GM12873 (cell line): Measurements from ENCODE around the gene WAPL.

Source experiments
- TF ChIP-seq, protein P1 (sequence below): IDR thresholded peaks from 2 replicates; pipeline ENCODE4 v1.5.1; 2012; ENCODE audit warnings: low read depth, mild to moderate bottlenecking, moderate library complexity, low read length, control low read depth; ENCODE audit not compliant: insufficient read depth; ENCODE audit errors: missing control alignments

Gene WAPL

DNA sequence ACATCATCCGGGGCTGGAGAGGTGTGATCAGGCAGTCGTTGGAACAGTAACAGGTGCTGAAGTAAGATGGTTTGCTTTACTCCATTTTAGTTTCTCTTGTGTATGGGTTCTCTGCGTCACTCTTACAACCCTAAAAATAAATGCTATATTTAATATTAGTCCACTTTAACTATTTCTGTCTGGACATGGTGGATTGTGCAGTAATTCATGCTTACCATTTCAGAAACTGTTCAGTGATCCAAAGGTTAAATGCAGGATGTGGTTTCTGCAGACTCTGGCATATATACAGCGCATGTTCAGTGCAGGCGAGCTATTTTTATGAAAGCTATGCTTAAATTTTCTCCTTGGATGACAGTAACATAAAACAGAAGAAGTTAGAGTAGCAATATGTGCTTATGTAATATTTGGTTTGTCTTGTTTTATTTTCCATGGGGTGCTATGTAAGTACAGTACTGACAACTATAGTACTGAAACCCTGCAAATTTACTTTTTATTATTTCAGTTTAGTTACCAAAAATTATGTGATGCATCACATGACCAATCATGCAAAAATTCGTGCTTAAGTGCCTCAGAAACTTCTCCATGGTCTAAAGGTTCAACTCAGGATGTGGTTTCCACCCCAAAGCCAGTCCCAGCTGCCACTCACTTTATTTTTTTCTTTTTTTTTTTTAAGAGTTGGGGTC is 108.4 kb downstream of the WAPL start:
- TF ChIP-seq, protein P1, sequence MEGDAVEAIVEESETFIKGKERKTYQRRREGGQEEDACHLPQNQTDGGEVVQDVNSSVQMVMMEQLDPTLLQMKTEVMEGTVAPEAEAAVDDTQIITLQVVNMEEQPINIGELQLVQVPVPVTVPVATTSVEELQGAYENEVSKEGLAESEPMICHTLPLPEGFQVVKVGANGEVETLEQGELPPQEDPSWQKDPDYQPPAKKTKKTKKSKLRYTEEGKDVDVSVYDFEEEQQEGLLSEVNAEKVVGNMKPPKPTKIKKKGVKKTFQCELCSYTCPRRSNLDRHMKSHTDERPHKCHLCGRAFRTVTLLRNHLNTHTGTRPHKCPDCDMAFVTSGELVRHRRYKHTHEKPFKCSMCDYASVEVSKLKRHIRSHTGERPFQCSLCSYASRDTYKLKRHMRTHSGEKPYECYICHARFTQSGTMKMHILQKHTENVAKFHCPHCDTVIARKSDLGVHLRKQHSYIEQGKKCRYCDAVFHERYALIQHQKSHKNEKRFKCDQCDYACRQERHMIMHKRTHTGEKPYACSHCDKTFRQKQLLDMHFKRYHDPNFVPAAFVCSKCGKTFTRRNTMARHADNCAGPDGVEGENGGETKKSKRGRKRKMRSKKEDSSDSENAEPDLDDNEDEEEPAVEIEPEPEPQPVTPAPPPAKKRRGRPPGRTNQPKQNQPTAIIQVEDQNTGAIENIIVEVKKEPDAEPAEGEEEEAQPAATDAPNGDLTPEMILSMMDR, result no peak

DNA sequence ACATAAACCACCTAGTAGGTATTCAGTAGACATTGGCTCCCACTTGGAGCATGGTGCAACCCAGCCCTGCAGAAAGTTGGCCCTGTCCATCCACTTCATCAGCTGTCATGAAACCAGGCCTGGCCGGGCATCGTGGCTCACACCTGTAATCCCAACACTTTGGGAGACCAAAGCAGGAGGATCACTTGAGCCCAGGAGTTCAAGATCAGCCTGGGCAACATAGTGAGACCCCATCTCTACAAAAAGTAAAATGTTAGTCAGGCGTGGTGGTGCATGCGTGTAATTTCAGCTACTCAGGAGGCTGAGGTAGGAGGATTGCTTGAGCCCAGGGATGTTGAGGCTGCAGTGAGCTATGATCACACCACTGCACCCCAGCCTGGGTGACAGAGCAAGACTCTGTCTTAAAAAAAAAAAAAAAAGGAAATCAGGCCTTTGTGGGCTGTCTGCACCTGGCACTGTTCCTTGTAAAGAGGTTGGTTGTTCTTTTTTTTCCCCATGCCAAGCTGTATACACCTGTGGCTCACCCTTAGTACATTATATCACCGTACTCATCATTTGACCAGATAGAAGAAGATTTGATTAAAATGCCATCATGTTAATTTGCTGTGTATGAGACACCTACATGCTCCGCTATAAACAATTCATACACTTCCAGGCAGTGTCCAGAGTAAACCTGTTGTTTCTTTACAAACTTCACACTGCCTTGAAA is 109.6 kb downstream of the WAPL start:
- TF ChIP-seq, protein P1, result no peak

DNA sequence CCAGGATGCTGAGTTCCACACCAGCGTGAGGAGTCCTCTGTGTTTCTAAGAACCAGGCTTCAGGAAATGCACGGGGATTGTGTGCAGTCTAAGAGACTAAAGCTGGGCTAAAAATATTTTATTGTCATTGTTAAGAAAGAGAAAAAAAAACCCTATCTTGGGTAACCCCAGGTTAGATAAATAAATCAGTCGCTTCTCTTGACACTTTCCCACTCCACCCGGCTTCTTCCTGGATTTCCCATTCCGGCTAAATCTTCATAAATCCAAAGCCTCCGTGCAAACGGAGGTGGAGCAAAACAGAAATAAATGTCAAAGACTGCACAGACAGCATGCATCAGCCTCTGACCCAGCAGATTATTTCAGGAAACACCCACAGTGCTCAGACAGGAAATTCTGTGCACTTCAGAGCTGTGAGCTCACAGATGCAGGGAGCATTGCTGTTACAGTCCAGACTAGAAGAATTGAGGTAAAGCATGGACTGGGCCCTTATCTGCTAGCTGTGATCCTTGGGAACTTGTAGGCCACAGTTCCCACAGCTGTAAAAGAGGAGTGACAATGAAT is 110.2 kb downstream of the WAPL start:
- TF ChIP-seq, protein P1, result no peak

DNA sequence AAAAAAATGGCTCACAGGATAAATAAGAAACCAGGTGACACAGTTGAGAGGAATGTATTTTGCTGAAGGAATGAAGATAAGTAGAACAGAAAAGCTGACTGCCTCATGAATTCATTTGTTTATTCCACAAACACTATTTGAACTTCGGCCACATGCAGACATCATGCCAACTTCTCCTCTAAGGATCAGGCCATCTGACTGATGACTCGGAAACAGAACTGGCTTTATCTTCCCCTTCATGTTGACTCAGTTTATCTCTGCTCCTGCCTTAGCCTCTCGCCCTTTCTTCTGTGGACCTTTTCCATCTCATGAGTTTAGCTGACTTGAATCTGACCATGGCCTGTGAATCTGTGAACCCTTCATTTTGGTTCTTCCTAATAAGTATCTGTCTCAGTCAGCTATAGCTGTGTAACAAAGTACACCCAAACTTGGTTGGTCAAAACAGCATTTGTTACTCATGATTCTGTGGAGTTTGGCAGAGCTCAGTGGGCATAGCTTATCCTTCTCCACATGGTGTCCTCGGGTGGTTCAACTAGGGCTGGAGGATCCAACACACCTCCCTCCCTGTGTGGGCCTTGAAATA is 111.0 kb downstream of the WAPL start:
- TF ChIP-seq, protein P1, result no peak

DNA sequence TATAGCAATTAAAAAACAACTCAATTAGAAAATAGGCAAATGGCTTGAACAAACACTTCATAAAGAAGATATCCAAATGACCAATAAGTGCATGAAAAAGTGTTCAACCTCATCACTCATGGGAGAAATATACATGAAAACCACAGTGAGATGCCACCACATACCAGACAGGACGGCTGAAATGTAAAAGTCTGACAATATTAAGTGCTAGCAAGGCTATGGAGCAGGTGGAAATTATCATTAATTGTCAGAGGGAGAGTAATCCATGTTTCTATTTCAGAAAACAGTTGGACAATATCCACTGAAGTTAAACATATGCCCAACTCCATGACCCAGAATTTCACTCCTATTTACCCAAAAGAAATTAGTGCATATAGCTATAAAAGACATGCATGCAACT is 112.4 kb downstream of the WAPL start:
- TF ChIP-seq, protein P1, result no peak

DNA sequence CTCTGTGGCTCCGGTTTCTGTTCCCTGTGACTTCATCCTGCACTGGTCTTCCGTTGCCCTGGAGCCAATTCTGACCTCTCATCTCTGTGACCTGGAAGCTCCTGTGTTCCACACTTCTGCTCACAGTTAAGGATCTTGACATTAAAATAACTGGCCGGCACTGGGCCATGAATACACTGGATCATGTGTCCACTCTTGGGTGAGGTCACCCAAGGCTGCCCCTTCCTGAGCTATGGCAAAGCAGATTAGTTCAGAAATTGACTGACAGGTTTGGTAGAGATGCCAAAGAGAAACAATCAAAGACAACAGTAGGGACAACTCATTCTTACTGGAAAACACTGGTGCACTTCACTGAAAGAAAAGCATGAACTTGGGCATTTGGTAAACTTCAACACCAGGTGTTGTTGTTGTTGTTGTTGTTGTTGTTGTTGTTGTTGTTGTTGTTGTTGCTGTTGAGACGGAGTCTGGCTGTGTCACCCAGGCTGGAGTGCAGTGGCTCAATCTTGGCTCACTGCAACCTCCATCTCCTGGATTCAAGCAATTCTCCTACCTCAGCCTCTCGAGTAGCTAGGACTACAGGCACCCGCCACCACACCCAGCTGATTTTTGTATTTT is 118.3 kb downstream of the WAPL start:
- TF ChIP-seq, protein P1, result no peak
